Adrenal gland (tissue), 5 donors: ENCODE data around the gene PIGN.

ENCODE experiments used
- POLR2A ChIP-seq, 2 donors: fragments of 450-650 bp; IDR thresholded peaks; one replicate each; pipeline ENCODE4 v1.6.1; 2017; ENCODE audit warnings: antibody characterized with exemption in 2 of 2, mild to moderate bottlenecking in 2 of 2, moderate library complexity in 1 of 2
- TF ChIP-seq, protein P1 (sequence below), 6 experiments: fragments of 450-650 bp in 4 of 6; fragments of 200-600 bp in 2 of 6; sonication (generic) in 1 of 6; IDR thresholded peaks; 1 replicate in 5 of 6; 2 replicates in 1 of 6; pipeline versions ENCODE4 v1.5.1 to v1.8.0; 2016 to 2021; ENCODE audit warnings: antibody characterized with exemption in 6 of 6, mild to moderate bottlenecking in 2 of 6, moderate library complexity in 1 of 6
- donor health status: DM: no; HTN: no; CAD: no.

DNA sequence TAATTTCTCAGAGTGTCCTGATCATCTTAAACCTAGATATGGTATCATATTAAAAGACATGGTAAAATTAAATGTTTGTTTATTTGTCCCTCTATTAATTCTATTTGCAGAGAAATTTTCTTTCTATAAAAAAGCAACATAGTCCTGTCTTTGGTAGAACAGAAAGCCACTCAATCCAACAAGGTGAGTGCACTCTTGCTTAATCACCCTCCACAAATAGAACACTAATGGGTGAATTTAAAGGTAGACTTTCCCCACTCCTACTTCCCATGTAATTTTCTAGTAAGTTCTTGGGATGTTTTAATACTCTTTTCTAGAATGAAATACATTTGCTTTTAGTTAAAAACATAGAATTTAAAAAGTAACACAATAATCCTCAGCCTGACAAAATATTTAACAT is 97.7 kb downstream of the PIGN start:
- TF ChIP-seq POLR2A (IDR thresholded peaks at IDR 0.05) = no peak
- TF ChIP-seq, protein P1, sequence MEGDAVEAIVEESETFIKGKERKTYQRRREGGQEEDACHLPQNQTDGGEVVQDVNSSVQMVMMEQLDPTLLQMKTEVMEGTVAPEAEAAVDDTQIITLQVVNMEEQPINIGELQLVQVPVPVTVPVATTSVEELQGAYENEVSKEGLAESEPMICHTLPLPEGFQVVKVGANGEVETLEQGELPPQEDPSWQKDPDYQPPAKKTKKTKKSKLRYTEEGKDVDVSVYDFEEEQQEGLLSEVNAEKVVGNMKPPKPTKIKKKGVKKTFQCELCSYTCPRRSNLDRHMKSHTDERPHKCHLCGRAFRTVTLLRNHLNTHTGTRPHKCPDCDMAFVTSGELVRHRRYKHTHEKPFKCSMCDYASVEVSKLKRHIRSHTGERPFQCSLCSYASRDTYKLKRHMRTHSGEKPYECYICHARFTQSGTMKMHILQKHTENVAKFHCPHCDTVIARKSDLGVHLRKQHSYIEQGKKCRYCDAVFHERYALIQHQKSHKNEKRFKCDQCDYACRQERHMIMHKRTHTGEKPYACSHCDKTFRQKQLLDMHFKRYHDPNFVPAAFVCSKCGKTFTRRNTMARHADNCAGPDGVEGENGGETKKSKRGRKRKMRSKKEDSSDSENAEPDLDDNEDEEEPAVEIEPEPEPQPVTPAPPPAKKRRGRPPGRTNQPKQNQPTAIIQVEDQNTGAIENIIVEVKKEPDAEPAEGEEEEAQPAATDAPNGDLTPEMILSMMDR (IDR thresholded peaks at IDR 0.05) = no peak
